Liver (tissue), 9 donors: ENCODE results near the gene HOXB9. TPM values are rescaled to one million over a fixed set of nuclear protein-coding genes. Genes with fewer than 3 reads are reported as not detected.

ENCODE experiments used
- DNase-seq: peaks from one replicate; pipeline ENCODE4 v3.0.0-alpha.2; 2017; ENCODE audit warnings: low spot score
- H3K27ac ChIP-seq, 2 donors: one replicate each; pipeline ENCODE4 v1.7.0; 2013; ENCODE audit warnings: inconsistent platforms in 2 of 2, low read length in 2 of 2, control low read depth in 1 of 2, low read depth in 1 of 2, mild to moderate bottlenecking in 1 of 2
- H3K27me3 ChIP-seq, 4 donors: one replicate each; pipeline versions ENCODE4 v1.6.1 to v1.7.0; 2013; ENCODE audit warnings: low read length in 3 of 4, inconsistent platforms in 1 of 4, mild to moderate bottlenecking in 1 of 4, moderate library complexity in 1 of 4; ENCODE audit not compliant: control insufficient read depth in 4 of 4, insufficient read depth in 4 of 4
- H3K36me3 ChIP-seq, 4 donors: one replicate each; pipeline versions ENCODE4 v1.6.1 to v1.7.0; 2013; ENCODE audit warnings: low read length in 3 of 4, mild to moderate bottlenecking in 3 of 4, low read depth in 1 of 4, moderate library complexity in 1 of 4; ENCODE audit not compliant: control insufficient read depth in 4 of 4, insufficient read depth in 3 of 4
- H3K4me1 ChIP-seq, 4 donors: one replicate each; pipeline versions ENCODE4 v1.6.1 to v1.7.0; 2013; ENCODE audit warnings: low read length in 3 of 4, mild to moderate bottlenecking in 3 of 4, moderate library complexity in 1 of 4; ENCODE audit not compliant: control insufficient read depth in 4 of 4, insufficient read depth in 4 of 4
- H3K4me3 ChIP-seq, 3 donors: one replicate each; pipeline versions ENCODE4 v1.6.1 to v1.7.0; 2013; ENCODE audit warnings: low read length in 3 of 3, control low read depth in 1 of 3, low read depth in 1 of 3, mild to moderate bottlenecking in 1 of 3
- H3K9ac ChIP-seq, 2 donors: one replicate each; pipeline ENCODE4 v1.7.0; 2013; ENCODE audit warnings: low read length in 2 of 2, mild to moderate bottlenecking in 2 of 2, moderate library complexity in 2 of 2, control low read depth in 1 of 2, low read depth in 1 of 2
- H3K9me3 ChIP-seq, 4 donors: one replicate each; pipeline versions ENCODE4 v1.6.1 to v1.7.0; 2013; ENCODE audit warnings: low read length in 3 of 4; ENCODE audit not compliant: control insufficient read depth in 4 of 4
- CTCF ChIP-seq: fragments of 150-350 bp; IDR thresholded peaks from 2 replicates; pipeline ENCODE4 v1.5.1; 2017; ENCODE audit warnings: improper control_type of control experiment, low read depth, low read length; ENCODE audit not compliant: missing input control
- EGR1 ChIP-seq, 2 donors: IDR thresholded peaks; 2 replicates each; pipeline ENCODE4 v1.6.1; 2016 to 2018; ENCODE audit warnings: antibody characterized with exemption in 2 of 2, low read depth in 2 of 2
- FOXA1 ChIP-seq: IDR thresholded peaks from 2 replicates; pipeline ENCODE4 v1.6.1; 2016; ENCODE audit warnings: antibody characterized with exemption
- FOXA2 ChIP-seq: IDR thresholded peaks from 2 replicates; pipeline ENCODE4 v1.6.1; 2016; ENCODE audit warnings: antibody characterized with exemption
- GABPA ChIP-seq, 2 donors: IDR thresholded peaks in 1 of 2; conservative IDR thresholded peaks in 1 of 2; 2 replicates each; pipeline ENCODE4 v1.6.1; 2016; ENCODE audit warnings: antibody characterized with exemption in 2 of 2, mild to moderate bottlenecking in 1 of 2, moderate library complexity in 1 of 2
- HNF4A ChIP-seq, 2 donors: conservative IDR thresholded peaks; 2 replicates each; pipeline ENCODE4 v1.6.1; 2016; ENCODE audit warnings: antibody characterized with exemption in 2 of 2, mild to moderate bottlenecking in 2 of 2
- HNF4G ChIP-seq: IDR thresholded peaks from 2 replicates; pipeline ENCODE4 v1.6.1; 2016; ENCODE audit warnings: antibody characterized with exemption
- JUND ChIP-seq, 2 donors: IDR thresholded peaks; 2 replicates each; pipeline ENCODE4 v1.6.1; 2016; ENCODE audit warnings: antibody characterized with exemption in 2 of 2
- MAX ChIP-seq: IDR thresholded peaks from 2 replicates; pipeline ENCODE4 v1.6.1; 2016; ENCODE audit warnings: antibody characterized with exemption
- NR2F2 ChIP-seq: IDR thresholded peaks from 2 replicates; pipeline ENCODE4 v1.6.1; 2016; ENCODE audit warnings: antibody characterized with exemption
- RAD21 ChIP-seq, 2 donors: IDR thresholded peaks; 2 replicates each; pipeline ENCODE4 v1.6.1; 2016; ENCODE audit warnings: antibody characterized with exemption in 2 of 2, mild to moderate bottlenecking in 2 of 2
- SP1 ChIP-seq: IDR thresholded peaks from 2 replicates; pipeline ENCODE4 v1.6.1; 2018; ENCODE audit warnings: antibody characterized with exemption, mild to moderate bottlenecking
- TAF1 ChIP-seq: conservative IDR thresholded peaks from 2 replicates; pipeline ENCODE4 v1.6.1; 2016; ENCODE audit warnings: antibody characterized with exemption, mild to moderate bottlenecking
- YY1 ChIP-seq: IDR thresholded peaks from 2 replicates; pipeline ENCODE4 v1.6.1; 2016; ENCODE audit warnings: antibody characterized with exemption, mild to moderate bottlenecking
- WGBS: extraction: QIAGEN DNeasy Blood & Tissue Kit; methylation state at CpG from one replicate; pipeline ENCODE4 v1.1.7; 2013; 5-methylcytosine and 5-hydroxymethylcytosine counted together
- polyA plus RNA-seq, 2 donors: library from polyadenylated mRNA; stranded (reverse) in 1 of 2; unstranded in 1 of 2; fragments of 200-250 nt in 1 of 2; fragments of >200 nt in 1 of 2; fragmentation: Nextera tagmentation in 1 of 2; extraction: Ambion mirVana in 1 of 2; gene quantifications; one replicate each; pipeline versions ENCODE4 v1.2.1 to v1.2.3, GENCODE V29; 2013 to 2015
- total RNA-seq, 2 donors: library from RNA; depleted of rRNA; stranded (reverse); fragments of >200 nt; gene quantifications; one replicate each; pipeline ENCODE4 v1.2.3, GENCODE V29; 2014
- TF ChIP-seq, protein P1 (sequence below): IDR thresholded peaks from 2 replicates; pipeline ENCODE4 v1.6.1; 2016; ENCODE audit warnings: antibody characterized with exemption
- TF ChIP-seq, protein P2 (sequence below): IDR thresholded peaks from 2 replicates; pipeline ENCODE4 v1.6.1; 2016; ENCODE audit warnings: antibody characterized with exemption
- TF ChIP-seq, protein P3 (sequence below): IDR thresholded peaks from 2 replicates; pipeline ENCODE4 v1.6.1; 2016; ENCODE audit warnings: antibody characterized with exemption, mild to moderate bottlenecking
- donor health status: healthy.
- donor health status: healthy.
- donor health status: healthy.
- donor health status: healthy.
- donor health status: healthy.

HOXB9 gene
- total and polyA plus RNA-seq, 4 donors, result not detected

- Histone ChIP-seq H3K36me3 (no peaks in the 10 kb centered on the region), H3K27ac (no peak overlapping the region), H3K27me3 (peaks cover under 1 to 26% (median 14%) of the 10 kb centered on the region in 4 donors), H3K4me3 (no peak overlapping the region), H3K9me3 (no peaks in the 10 kb centered on the region), H3K9ac (no peak overlapping the region), H3K4me1 (peaks cover 0 to 16% (median 7%) of the 10 kb centered on the region in 4 donors)
- TF ChIP-seq TAF1, result no peak
- TF ChIP-seq, protein P1, sequence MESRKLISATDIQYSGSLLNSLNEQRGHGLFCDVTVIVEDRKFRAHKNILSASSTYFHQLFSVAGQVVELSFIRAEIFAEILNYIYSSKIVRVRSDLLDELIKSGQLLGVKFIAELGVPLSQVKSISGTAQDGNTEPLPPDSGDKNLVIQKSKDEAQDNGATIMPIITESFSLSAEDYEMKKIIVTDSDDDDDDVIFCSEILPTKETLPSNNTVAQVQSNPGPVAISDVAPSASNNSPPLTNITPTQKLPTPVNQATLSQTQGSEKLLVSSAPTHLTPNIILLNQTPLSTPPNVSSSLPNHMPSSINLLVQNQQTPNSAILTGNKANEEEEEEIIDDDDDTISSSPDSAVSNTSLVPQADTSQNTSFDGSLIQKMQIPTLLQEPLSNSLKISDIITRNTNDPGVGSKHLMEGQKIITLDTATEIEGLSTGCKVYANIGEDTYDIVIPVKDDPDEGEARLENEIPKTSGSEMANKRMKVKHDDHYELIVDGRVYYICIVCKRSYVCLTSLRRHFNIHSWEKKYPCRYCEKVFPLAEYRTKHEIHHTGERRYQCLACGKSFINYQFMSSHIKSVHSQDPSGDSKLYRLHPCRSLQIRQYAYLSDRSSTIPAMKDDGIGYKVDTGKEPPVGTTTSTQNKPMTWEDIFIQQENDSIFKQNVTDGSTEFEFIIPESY, result no peak
- TF ChIP-seq, protein P2, sequence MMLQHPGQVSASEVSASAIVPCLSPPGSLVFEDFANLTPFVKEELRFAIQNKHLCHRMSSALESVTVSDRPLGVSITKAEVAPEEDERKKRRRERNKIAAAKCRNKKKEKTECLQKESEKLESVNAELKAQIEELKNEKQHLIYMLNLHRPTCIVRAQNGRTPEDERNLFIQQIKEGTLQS, result no peak
- no peak for TF ChIP-seq EGR1 (IDR thresholded peaks at IDR 0.05; ENCODE audit: low read depth in 2 of 2)
- no peak for TF ChIP-seq CTCF
- no peak for TF ChIP-seq NR2F2
- no peak for TF ChIP-seq HNF4G
- no peak for TF ChIP-seq FOXA2
- TF ChIP-seq JUND (IDR thresholded peaks at IDR 0.05), result no peak
- TF ChIP-seq RAD21 (IDR thresholded peaks at IDR 0.05), result no peak
- TF ChIP-seq, protein P3, sequence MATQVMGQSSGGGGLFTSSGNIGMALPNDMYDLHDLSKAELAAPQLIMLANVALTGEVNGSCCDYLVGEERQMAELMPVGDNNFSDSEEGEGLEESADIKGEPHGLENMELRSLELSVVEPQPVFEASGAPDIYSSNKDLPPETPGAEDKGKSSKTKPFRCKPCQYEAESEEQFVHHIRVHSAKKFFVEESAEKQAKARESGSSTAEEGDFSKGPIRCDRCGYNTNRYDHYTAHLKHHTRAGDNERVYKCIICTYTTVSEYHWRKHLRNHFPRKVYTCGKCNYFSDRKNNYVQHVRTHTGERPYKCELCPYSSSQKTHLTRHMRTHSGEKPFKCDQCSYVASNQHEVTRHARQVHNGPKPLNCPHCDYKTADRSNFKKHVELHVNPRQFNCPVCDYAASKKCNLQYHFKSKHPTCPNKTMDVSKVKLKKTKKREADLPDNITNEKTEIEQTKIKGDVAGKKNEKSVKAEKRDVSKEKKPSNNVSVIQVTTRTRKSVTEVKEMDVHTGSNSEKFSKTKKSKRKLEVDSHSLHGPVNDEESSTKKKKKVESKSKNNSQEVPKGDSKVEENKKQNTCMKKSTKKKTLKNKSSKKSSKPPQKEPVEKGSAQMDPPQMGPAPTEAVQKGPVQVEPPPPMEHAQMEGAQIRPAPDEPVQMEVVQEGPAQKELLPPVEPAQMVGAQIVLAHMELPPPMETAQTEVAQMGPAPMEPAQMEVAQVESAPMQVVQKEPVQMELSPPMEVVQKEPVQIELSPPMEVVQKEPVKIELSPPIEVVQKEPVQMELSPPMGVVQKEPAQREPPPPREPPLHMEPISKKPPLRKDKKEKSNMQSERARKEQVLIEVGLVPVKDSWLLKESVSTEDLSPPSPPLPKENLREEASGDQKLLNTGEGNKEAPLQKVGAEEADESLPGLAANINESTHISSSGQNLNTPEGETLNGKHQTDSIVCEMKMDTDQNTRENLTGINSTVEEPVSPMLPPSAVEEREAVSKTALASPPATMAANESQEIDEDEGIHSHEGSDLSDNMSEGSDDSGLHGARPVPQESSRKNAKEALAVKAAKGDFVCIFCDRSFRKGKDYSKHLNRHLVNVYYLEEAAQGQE, result no peak
- no peak for TF ChIP-seq HNF4A (conservative IDR thresholded peaks at IDR 0.05)
- no peak for TF ChIP-seq GABPA (IDR thresholded peaks at IDR 0.05 in 1 of 2, conservative IDR thresholded peaks at IDR 0.05 in 1 of 2)
- no peak for TF ChIP-seq FOXA1
- no peak for DNase-seq
- 83% methylated on average over 1 of the region's 1 CpG for WGBS
These were observed 17.7 kb downstream of the HOXB9 start for GRCh38 chr17:48608494-48608834.

GRCh38 chr17:48606892-48607614 is 19.1 kb downstream of the HOXB9 start:
- WGBS, result 43% methylated on average over 9 of the region's 9 CpGs
- H3K27ac ChIP-seq, result no peak overlapping the region
- H3K27me3 ChIP-seq, result peaks cover 0 to 29% (median 15%) of the 10 kb centered on the region in 4 donors
- H3K4me1 ChIP-seq, result peaks cover 0 to 10% (median 5%) of the 10 kb centered on the region in 4 donors
- DNase-seq, result no peak
- no peak overlapping the region for H3K4me3 ChIP-seq
- H3K9ac ChIP-seq, result no peak overlapping the region
- no peaks in the 10 kb centered on the region for H3K36me3 ChIP-seq
- H3K9me3 ChIP-seq, result no peaks in the 10 kb centered on the region
- TF ChIP-seq NR2F2, result no peak
- TF ChIP-seq, protein P1, result no peak
- no peak for TF ChIP-seq JUND (IDR thresholded peaks at IDR 0.05)
- TF ChIP-seq, protein P2, result no peak
- TF ChIP-seq GABPA (IDR thresholded peaks at IDR 0.05 in 1 of 2, conservative IDR thresholded peaks at IDR 0.05 in 1 of 2), result no peak
- no peak for TF ChIP-seq FOXA2
- no peak for TF ChIP-seq MAX
- TF ChIP-seq, protein P3, result no peak
- TF ChIP-seq HNF4G, result no peak
- TF ChIP-seq YY1, result no peak
- no peak for TF ChIP-seq SP1
